Neural cell (in vitro differentiated cells): Measurements from ENCODE around the gene KIF14. TPM values are rescaled to one million over a fixed set of nuclear protein-coding genes. Genes with fewer than 3 reads are reported as not detected.

Source experiments
- H2AFZ ChIP-seq: fragments of 200-600, 300-800 bp; sonication (generic), shearing (Covaris generic); 2 replicates; pipeline ENCODE4 v1.6.0; 2014; ENCODE audit warnings: low read depth, mild to moderate bottlenecking, antibody characterized with exemption, low read length, moderate library complexity
- H3F3A ChIP-seq: fragments of 200-600 bp; shearing (Covaris generic); 2 replicates; pipeline ENCODE4 v1.6.1; 2016; ENCODE audit warnings: mild to moderate bottlenecking, moderate library complexity, mixed read lengths, antibody characterized with exemption, low read length; ENCODE audit not compliant: insufficient read depth, poor library complexity, severe bottlenecking
- H3K27ac ChIP-seq: fragments of 200-600, 300-800 bp; sonication (generic), shearing (Covaris generic); 2 replicates; pipeline ENCODE4 v1.5.1; 2014; ENCODE audit warnings: mild to moderate bottlenecking, low read length, moderate library complexity
- H3K27me3 ChIP-seq: fragments of 300-800, 200-600 bp; sonication (generic), shearing (Covaris generic); 2 replicates; pipeline ENCODE4 v1.6.0; 2014; ENCODE audit warnings: mild to moderate bottlenecking, low read depth, low read length, moderate library complexity; ENCODE audit not compliant: insufficient read depth
- H3K36me3 ChIP-seq: fragments of 300-800, 200-600 bp; sonication (generic), shearing (Covaris generic); 2 replicates; pipeline ENCODE4 v1.5.1; 2014; ENCODE audit warnings: mild to moderate bottlenecking, antibody characterized with exemption, low read length, moderate library complexity; ENCODE audit not compliant: insufficient read depth
- H3K4me2 ChIP-seq: fragments of 300-800, 200-600 bp; sonication (generic), shearing (Covaris generic); 2 replicates; pipeline ENCODE4 v1.6.0; 2014; ENCODE audit warnings: mild to moderate bottlenecking, low read length
- H3K4me3 ChIP-seq: fragments of 300-800, 200-600 bp; sonication (generic), shearing (Covaris generic); 2 replicates; pipeline ENCODE4 v1.5.1; 2014; ENCODE audit warnings: mild to moderate bottlenecking, low read length, moderate library complexity
- H3K79me2 ChIP-seq: fragments of 200-600 bp; shearing (Covaris generic); replicated peaks from 2 replicates; pipeline ENCODE4 v1.6.0; 2014; ENCODE audit warnings: mild to moderate bottlenecking, low read length, moderate library complexity; ENCODE audit not compliant: insufficient read depth
- H3K9ac ChIP-seq: fragments of 300-800, 200-600 bp; sonication (generic), shearing (Covaris generic); 2 replicates; pipeline ENCODE4 v1.6.1; 2016; ENCODE audit warnings: mild to moderate bottlenecking, low read length, mixed read lengths
- H3K9me2 ChIP-seq: fragments of 200-600 bp; shearing (Covaris generic); 2 replicates; pipeline ENCODE4 v1.6.1; 2016; ENCODE audit warnings: mild to moderate bottlenecking, low read length, mixed read lengths; ENCODE audit not compliant: insufficient read depth
- H3K9me3 ChIP-seq: fragments of 200-600, 300-800 bp; sonication (generic), shearing (Covaris generic); 2 replicates; pipeline ENCODE4 v1.6.1; 2016; ENCODE audit warnings: mild to moderate bottlenecking, mixed run types, low read length, moderate library complexity, mixed read lengths
- H4K20me1 ChIP-seq: fragments of 200-600 bp; shearing (Covaris generic); 2 replicates; pipeline ENCODE4 v1.6.1; 2016; ENCODE audit warnings: mild to moderate bottlenecking, mixed run types; ENCODE audit not compliant: insufficient read depth
- CTCF ChIP-seq: fragments of 450-650 bp; IDR thresholded peaks from 2 replicates; pipeline ENCODE4 v1.5.1; 2014; ENCODE audit warnings: antibody characterized with exemption, mild to moderate bottlenecking, moderate library complexity; ENCODE audit not compliant: poor library complexity, severe bottlenecking
- EP300 ChIP-seq: fragments of 450-650 bp; conservative IDR thresholded peaks from 2 replicates; pipeline ENCODE4 v1.6.1; 2014; ENCODE audit warnings: antibody characterized with exemption, mild to moderate bottlenecking, moderate library complexity; ENCODE audit not compliant: poor library complexity, severe bottlenecking
- EZH2 ChIP-seq: fragments of 200-600, 300-800 bp; shearing (Covaris generic), sonication (generic); IDR thresholded peaks from 2 replicates; pipeline ENCODE4 v1.6.1; 2014; ENCODE audit warnings: antibody characterized with exemption, low read length, borderline replicate concordance, mild to moderate bottlenecking; ENCODE audit not compliant: insufficient read depth, poor library complexity, severe bottlenecking
- MXI1 ChIP-seq: fragments of 450-650 bp; conservative IDR thresholded peaks from 2 replicates; pipeline ENCODE4 v1.6.1; 2014; ENCODE audit warnings: antibody characterized with exemption, mild to moderate bottlenecking; ENCODE audit not compliant: poor library complexity, severe bottlenecking
- POLR2AphosphoS5 ChIP-seq: IDR thresholded peaks from 2 replicates; pipeline ENCODE4 v1.6.1; 2012
- RAD21 ChIP-seq: fragments of 450-650 bp; conservative IDR thresholded peaks from 2 replicates; pipeline ENCODE4 v1.6.1; 2014; ENCODE audit warnings: antibody characterized with exemption, mild to moderate bottlenecking, moderate library complexity
- REST ChIP-seq: IDR thresholded peaks from 2 replicates; pipeline ENCODE4 v1.6.1; 2012; ENCODE audit warnings: borderline replicate concordance
- SMC3 ChIP-seq: fragments of 450-650 bp; conservative IDR thresholded peaks from 2 replicates; pipeline ENCODE4 v1.6.1; 2014; ENCODE audit warnings: antibody characterized with exemption, mild to moderate bottlenecking, moderate library complexity; ENCODE audit not compliant: poor library complexity
- TAF1 ChIP-seq: IDR thresholded peaks from 2 replicates; pipeline ENCODE4 v1.6.1; 2012; ENCODE audit warnings: low read depth
- polyA plus RNA-seq: library from polyadenylated mRNA; depleted of rRNA; stranded (reverse); fragments of >200 nt; gene quantifications from 2 replicates; pipeline ENCODE4 v1.2.3, GENCODE V29; 2014

The KIF14 gene
- polyA plus RNA-seq, 1 donor from 2014 or later: 0.69 TPM

- Histone ChIP-seq H3K4me3 (no peak overlapping the region), H3K9ac (no peak overlapping the region), H2AFZ (no peak overlapping the region), H3F3A (no peaks in the 10 kb centered on the region), H3K27me3 (no peaks in the 10 kb centered on the region), H3K79me2 (no peaks in the 10 kb centered on the region), H4K20me1 (no peaks in the 10 kb centered on the region), H3K9me3 (no peaks in the 10 kb centered on the region), H3K4me2 (no peak overlapping the region), H3K27ac (no peak overlapping the region), H3K36me3 (no peaks in the 10 kb centered on the region), H3K9me2 (no peaks in the 10 kb centered on the region)
- no peak for TF ChIP-seq TAF1
- no peak for TF ChIP-seq SMC3
- no peak for TF ChIP-seq EZH2
- TF ChIP-seq REST: no peak
- no peak for TF ChIP-seq CTCF
- no peak for TF ChIP-seq POLR2AphosphoS5
- TF ChIP-seq RAD21: no peak
- TF ChIP-seq MXI1: no peak
- TF ChIP-seq EP300: no peak
These were observed 102.0 kb downstream of the KIF14 start for GRCh38 chr1:200518524-200518923.

- Histone ChIP-seq H3K27ac (peak overlapping the region; percentile 16), H3K9me2 (no peaks in the 10 kb centered on the region), H2AFZ (no peak overlapping the region), H3K36me3 (no peaks in the 10 kb centered on the region), H3K9ac (no peak overlapping the region), H3K4me2 (no peak overlapping the region), H3K9me3 (no peaks in the 10 kb centered on the region), H3F3A (no peaks in the 10 kb centered on the region), H3K79me2 (no peaks in the 10 kb centered on the region), H3K4me3 (no peak overlapping the region), H4K20me1 (no peaks in the 10 kb centered on the region), H3K27me3 (no peaks in the 10 kb centered on the region)
- TF ChIP-seq REST: no peak
- TF ChIP-seq TAF1: no peak
- TF ChIP-seq CTCF: no peak
- no peak for TF ChIP-seq EP300
- no peak for TF ChIP-seq POLR2AphosphoS5
- no peak for TF ChIP-seq EZH2
- no peak for TF ChIP-seq SMC3
- no peak for TF ChIP-seq RAD21
- TF ChIP-seq MXI1: no peak
These were observed 108.4 kb downstream of the KIF14 start for GRCh38 chr1:200512191-200512590.
